ENCODE measurements around the gene ATXN7.

GRCh38 chr3:63940389-63940757 is 76.7 kb downstream of the ATXN7 start:
- TF ChIP-seq CTCF (IDR thresholded peaks at IDR 0.05) (no peak), POLR2A (IDR thresholded peaks at IDR 0.05) (no peak)
